NT2/D1 (cell line): Measurements from ENCODE around the gene EXOC3L4.

Experiments used
- SUZ12 ChIP-seq: IDR thresholded peaks from 2 replicates; pipeline ENCODE4 v1.6.1; 2011; ENCODE audit not compliant: insufficient read length, insufficient read depth; ENCODE audit errors: extremely low read depth
- YY1 ChIP-seq: IDR thresholded peaks from 2 replicates; pipeline ENCODE4 v1.6.1; 2011; ENCODE audit not compliant: insufficient read length, insufficient read depth
- ZNF274 ChIP-seq: IDR thresholded peaks from 2 replicates; pipeline ENCODE4 v1.6.1; 2011; ENCODE audit warnings: mild to moderate bottlenecking, low read depth, low read length

DNA sequence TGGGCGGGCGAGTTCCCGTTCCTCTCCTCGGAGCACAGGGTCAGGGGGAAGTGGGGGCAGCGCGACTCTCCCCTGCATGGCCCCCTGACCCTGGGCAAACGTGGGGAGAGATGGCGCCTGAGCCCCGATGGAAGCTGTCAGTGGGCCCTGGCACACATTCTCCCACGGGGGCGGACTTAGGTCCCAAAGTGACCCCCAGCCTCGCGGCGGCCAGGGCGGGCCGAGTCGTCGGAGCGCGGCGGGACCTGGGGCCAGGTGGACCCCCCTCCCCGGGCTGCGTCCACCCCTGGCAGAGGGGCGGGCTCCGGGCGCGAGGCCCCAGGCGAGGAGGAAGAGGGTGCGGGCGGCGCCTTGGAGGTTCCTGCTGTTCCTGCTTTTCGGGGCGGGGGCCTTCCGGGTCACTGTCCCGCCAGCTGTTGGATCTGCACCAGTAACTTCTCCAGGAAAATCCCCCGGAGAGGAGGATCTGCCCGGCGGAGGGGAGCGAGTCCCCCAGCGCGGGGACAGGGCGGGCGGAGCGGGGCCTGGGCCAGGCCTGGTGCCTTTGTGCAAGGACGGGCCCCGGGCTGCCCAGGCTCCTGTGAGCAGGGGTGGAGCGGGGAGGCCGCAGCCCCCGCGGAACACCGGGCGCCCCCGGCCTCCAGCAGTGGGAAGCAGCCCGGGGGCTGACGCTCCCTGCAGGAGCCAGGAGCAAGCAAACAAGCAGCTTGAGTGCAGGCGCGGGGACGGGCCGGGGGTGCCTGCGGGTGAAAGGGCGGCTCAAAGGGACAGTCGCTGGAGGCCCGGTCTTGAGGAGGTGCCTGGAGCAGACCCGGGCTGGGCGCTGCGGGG, 44.0 kb downstream of the EXOC3L4 start:
- no peak for TF ChIP-seq YY1
- no peak for TF ChIP-seq ZNF274
- TF ChIP-seq SUZ12 = no peak
